Loucy (cell line): ENCODE data around the gene NPR3.

Experiments
- H2AFZ ChIP-seq: fragments of 200-600 bp; sonication (generic); 2 replicates; pipeline ENCODE4 v1.6.0; 2016; ENCODE audit warnings: antibody characterized with exemption, mild to moderate bottlenecking, low read length, moderate library complexity
- H3F3A ChIP-seq: fragments of 200-600 bp; 2 replicates; pipeline ENCODE4 v1.6.0; 2016; ENCODE audit warnings: antibody characterized with exemption, low read depth, mild to moderate bottlenecking
- H3K27me3 ChIP-seq: fragments of 200-600 bp; sonication (generic); 2 replicates; pipeline ENCODE4 v1.6.1; 2014; ENCODE audit warnings: low read length, mild to moderate bottlenecking; ENCODE audit not compliant: insufficient read depth, poor library complexity, severe bottlenecking
- H3K36me3 ChIP-seq: fragments of 200-600 bp; sonication (generic); 2 replicates; pipeline ENCODE4 v1.6.1; 2016; ENCODE audit warnings: low read length; ENCODE audit not compliant: insufficient read depth
- H3K4me1 ChIP-seq: fragments of 200-600 bp; sonication (generic); 2 replicates; pipeline ENCODE4 v1.5.1; 2014; ENCODE audit warnings: low read length, mild to moderate bottlenecking; ENCODE audit not compliant: insufficient read depth, poor library complexity, severe bottlenecking
- H3K4me2 ChIP-seq: fragments of 200-600 bp; sonication (generic); 2 replicates; pipeline ENCODE4 v1.6.0; 2014; ENCODE audit warnings: antibody characterized with exemption, low read length, low read depth, mild to moderate bottlenecking; ENCODE audit not compliant: poor library complexity, severe bottlenecking
- H3K4me3 ChIP-seq: fragments of 200-600 bp; sonication (generic); 2 replicates; pipeline ENCODE4 v1.5.1; 2014; ENCODE audit warnings: low read length, mild to moderate bottlenecking, mixed read lengths; ENCODE audit not compliant: poor library complexity, severe bottlenecking
- H3K79me2 ChIP-seq: fragments of 200-600 bp; sonication (generic); 2 replicates; pipeline ENCODE4 v1.6.1; 2014; ENCODE audit warnings: low read length; ENCODE audit not compliant: insufficient read depth
- H3K9ac ChIP-seq: fragments of 200-600 bp; sonication (generic); 2 replicates; pipeline ENCODE4 v1.6.0; 2014; ENCODE audit warnings: mild to moderate bottlenecking, low read depth, low read length, moderate library complexity; ENCODE audit not compliant: poor library complexity, severe bottlenecking
- H3K9me2 ChIP-seq: fragments of 200-600 bp; sonication (generic); replicated peaks from 2 replicates; pipeline ENCODE4 v1.6.1; 2016; ENCODE audit warnings: low read depth, low read length, mixed read lengths
- H3K9me3 ChIP-seq: fragments of 200-600 bp; sonication (generic); 2 replicates; pipeline ENCODE4 v1.6.1; 2014; ENCODE audit warnings: mild to moderate bottlenecking, antibody characterized with exemption, low read length, low read depth; ENCODE audit not compliant: insufficient read depth
- H4K20me1 ChIP-seq: fragments of 200-600 bp; sonication (generic); 2 replicates; pipeline ENCODE4 v1.6.0; 2014; ENCODE audit warnings: antibody characterized with exemption, low read length, mild to moderate bottlenecking; ENCODE audit not compliant: insufficient read depth, poor library complexity, severe bottlenecking
- CTCF ChIP-seq: fragments of 200-600 bp; sonication (generic); conservative IDR thresholded peaks from 2 replicates; pipeline ENCODE4 v1.5.1; 2014; ENCODE audit warnings: mild to moderate bottlenecking, antibody characterized with exemption, low read length
- EZH2phosphoT487 ChIP-seq: fragments of 200-600 bp; IDR thresholded peaks from 2 replicates; pipeline ENCODE4 v1.6.1; 2018; ENCODE audit warnings: antibody characterized with exemption, mild to moderate bottlenecking, moderate library complexity, borderline replicate concordance

The NPR3 gene

GRCh38 chr5:32831624-32832023 is 120.5 kb downstream of the NPR3 start:
- Histone ChIP-seq H3F3A (peaks cover 19% of the 10 kb centered on the region; the same call in 1 of the 2 replicates), H3K27me3 (no peaks in the 10 kb centered on the region), H3K4me2 (no peak overlapping the region), H3K79me2 (no peaks in the 10 kb centered on the region), H4K20me1 (no peaks in the 10 kb centered on the region), H3K9me3 (no peaks in the 10 kb centered on the region), H3K36me3 (no peaks in the 10 kb centered on the region), H3K9ac (no peak overlapping the region), H3K4me3 (no peak overlapping the region), H3K9me2 (no peaks in the 10 kb centered on the region), H2AFZ (peak overlapping the region; percentile 53; the same call in 1 of the 2 replicates), H3K4me1 (peaks cover 52% of the 10 kb centered on the region)
- TF ChIP-seq EZH2phosphoT487, result no peak
- no peak for TF ChIP-seq CTCF

- H2AFZ ChIP-seq, result peak overlapping the region; percentile 8; the same call in 1 of the 2 replicates
- H3K9me2 ChIP-seq, result no peaks in the 10 kb centered on the region
- H4K20me1 ChIP-seq, result no peaks in the 10 kb centered on the region
- H3K9me3 ChIP-seq, result no peaks in the 10 kb centered on the region
- peaks cover 19% of the 10 kb centered on the region; the same call in 1 of the 2 replicates for H3F3A ChIP-seq
- TF ChIP-seq CTCF (no peak), EZH2phosphoT487 (no peak)
- H3K79me2 ChIP-seq, result no peaks in the 10 kb centered on the region
- no peaks in the 10 kb centered on the region for H3K36me3 ChIP-seq
- peak overlapping the region; percentile 69 for H3K4me2 ChIP-seq
- peak overlapping the region; percentile 53 for H3K4me3 ChIP-seq
- H3K9ac ChIP-seq, result peak overlapping the region; percentile 64
- no peaks in the 10 kb centered on the region for H3K27me3 ChIP-seq
- H3K4me1 ChIP-seq, result peaks cover 66% of the 10 kb centered on the region
These were observed 122.0 kb downstream of the NPR3 start for GRCh38 chr5:32833127-32833526.

- TF ChIP-seq CTCF, result no peak
- no peak for TF ChIP-seq EZH2phosphoT487
These were observed 122.5 kb downstream of the NPR3 start for GRCh38 chr5:32833663-32834062.

More at GRCh38 chr5:32833663-32834062, 122.5 kb downstream of the NPR3 start:
- no peaks in the 10 kb centered on the region for H3K9me2 ChIP-seq
- peak overlapping the region; percentile 53 for H3K4me3 ChIP-seq
- no peaks in the 10 kb centered on the region for H3K27me3 ChIP-seq
- no peaks in the 10 kb centered on the region for H3K9me3 ChIP-seq
- H2AFZ ChIP-seq, result no peak overlapping the region
- peak overlapping the region; percentile 64 for H3K9ac ChIP-seq
- peak overlapping the region; percentile 69 for H3K4me2 ChIP-seq
- no peaks in the 10 kb centered on the region for H3K79me2 ChIP-seq
- H3K36me3 ChIP-seq, result no peaks in the 10 kb centered on the region
- no peaks in the 10 kb centered on the region for H4K20me1 ChIP-seq
- peaks cover 68% of the 10 kb centered on the region for H3K4me1 ChIP-seq
- H3F3A ChIP-seq, result peaks cover 19% of the 10 kb centered on the region; the same call in 1 of the 2 replicates
